NCI-H82 treated with DMSO at 0.1 percent for 48 hours (cell line): ENCODE results near the gene ITM2A.

ENCODE experiments used
- DNase-seq: peaks from one replicate; lab custom pipeline; 2025; ENCODE audit not compliant: unreplicated experiment; lab: John Stamatoyannopoulos, UW

ITM2A gene

GRCh38 chrX:79325263-79325958 lies 41.7 kb downstream of the ITM2A start:
- DNase-seq = no peak
